HFFc6 (cell line): ENCODE data around the gene CTNND2. TPM values are rescaled to one million over a fixed set of nuclear protein-coding genes. Genes with fewer than 3 reads are reported as not detected.

Source experiments
- DNase-seq: peaks from one replicate; pipeline ENCODE4 v3.0.0-alpha.2; 2018
- H3K27ac Mint-ChIP-seq: 2 replicates; pipeline ENCODE4 v1.8.0; 2020; ENCODE audit warnings: mild to moderate bottlenecking, mixed read lengths
- H3K27me3 Mint-ChIP-seq: 2 replicates; pipeline ENCODE4 v1.8.0; 2021; ENCODE audit warnings: mild to moderate bottlenecking, moderate library complexity, mixed read lengths; ENCODE audit not compliant: insufficient read depth
- H3K36me3 Mint-ChIP-seq: 2 replicates; pipeline ENCODE4 v1.8.0; 2021; ENCODE audit warnings: low read depth, mixed read lengths
- H3K4me1 Mint-ChIP-seq: 2 replicates; pipeline ENCODE4 v1.8.0; 2020; ENCODE audit warnings: low read depth, mixed read lengths
- H3K4me3 Mint-ChIP-seq: 2 replicates; pipeline ENCODE4 v1.8.0; 2020; ENCODE audit warnings: mild to moderate bottlenecking, moderate library complexity, mixed read lengths
- H3K9me3 Mint-ChIP-seq: 2 replicates; pipeline ENCODE4 v1.8.0; 2020; ENCODE audit warnings: mild to moderate bottlenecking, mixed read lengths
- CTCF ChIP-seq: fragments of 200-600 bp; sonication (generic); IDR thresholded peaks from 2 replicates; pipeline ENCODE4 v1.5.0; 2021; ENCODE audit warnings: antibody characterized with exemption, mild to moderate bottlenecking
- total RNA-seq, 6 experiments: library from RNA; stranded (reverse); fragmentation: NEBNext Ultra II Directional; extraction: Animal tissue kit (Norgen Biotek cat#: 25700); gene quantifications; 2 replicates in 1 of 6; 3 replicates in 5 of 6; pipeline ENCODE4 v1.2.3, GENCODE V29; 2021

The CTNND2 gene
- total RNA-seq, 6 experiments from 2014 or later = not detected

GRCh38 chr5:10988622-10989021 lies 915.6 kb downstream of the CTNND2 start:
- Mint-ChIP-seq H3K4me3 (no peak overlapping the region), H3K27me3 (peaks cover 52% of the 10 kb centered on the region), H3K4me1 (no peaks in the 10 kb centered on the region), H3K9me3 (no peaks in the 10 kb centered on the region), H3K27ac (no peak overlapping the region), H3K36me3 (no peaks in the 10 kb centered on the region)
- TF ChIP-seq CTCF = no peak
- DNase-seq = no peak

GRCh38 chr5:10987925-10988504 lies 916.2 kb downstream of the CTNND2 start:
- Mint-ChIP-seq H3K9me3 (no peaks in the 10 kb centered on the region), H3K27ac (no peak overlapping the region), H3K27me3 (peaks cover 53% of the 10 kb centered on the region), H3K4me1 (no peaks in the 10 kb centered on the region), H3K36me3 (no peaks in the 10 kb centered on the region), H3K4me3 (no peak overlapping the region)
- no peak for DNase-seq
- peak; percentile 80 for TF ChIP-seq CTCF

GRCh38 chr5:10987276-10987924 lies 916.8 kb downstream of the CTNND2 start:
- no peak for TF ChIP-seq CTCF
- Mint-ChIP-seq H3K27me3 (peaks cover 52% of the 10 kb centered on the region), H3K36me3 (no peaks in the 10 kb centered on the region), H3K9me3 (no peaks in the 10 kb centered on the region), H3K4me1 (no peaks in the 10 kb centered on the region), H3K4me3 (no peak overlapping the region), H3K27ac (no peak overlapping the region)
- no peak for DNase-seq

- DNase-seq = no peak
- no peak overlapping the region for H3K4me3 Mint-ChIP-seq
- peaks cover 49% of the 10 kb centered on the region for H3K27me3 Mint-ChIP-seq
- no peaks in the 10 kb centered on the region for H3K4me1 Mint-ChIP-seq
- H3K36me3 Mint-ChIP-seq = no peaks in the 10 kb centered on the region
- H3K9me3 Mint-ChIP-seq = no peaks in the 10 kb centered on the region
- H3K27ac Mint-ChIP-seq = no peak overlapping the region
- no peak for TF ChIP-seq CTCF
Observed at GRCh38 chr5:10985721-10986110, 918.5 kb downstream of the CTNND2 start.

- DNase-seq = no peak
- Mint-ChIP-seq H3K27me3 (peaks cover 46% of the 10 kb centered on the region), H3K9me3 (no peaks in the 10 kb centered on the region), H3K27ac (no peak overlapping the region), H3K4me3 (no peak overlapping the region), H3K36me3 (no peaks in the 10 kb centered on the region), H3K4me1 (no peaks in the 10 kb centered on the region)
- no peak for TF ChIP-seq CTCF
Observed at GRCh38 chr5:10985091-10985720, 919.0 kb downstream of the CTNND2 start.
